Smooth muscle cell (in vitro differentiated cells): ENCODE measurements around the gene PER1. TPM values are rescaled to one million over a fixed set of nuclear protein-coding genes. Genes with fewer than 3 reads are reported as not detected.
A peak's percentile ranks its signal among the peaks of the same experiment; 100 is the strongest.

Experiments used
- DNase-seq: peaks from one replicate; lab custom pipeline; 2025; ENCODE audit not compliant: unreplicated experiment; lab: John Stamatoyannopoulos, UW
- H2AFZ ChIP-seq: fragments of 200-600 bp; sonication (generic); 2 replicates; pipeline ENCODE4 v1.6.0; 2016; ENCODE audit warnings: antibody characterized with exemption, low read depth, mild to moderate bottlenecking
- H3F3A ChIP-seq: fragments of 200-600 bp; sonication (generic); 2 replicates; pipeline ENCODE4 v1.6.0; 2017; ENCODE audit warnings: antibody characterized with exemption, low read depth
- H3K27ac ChIP-seq: fragments of 200-600 bp; sonication (generic); 2 replicates; pipeline ENCODE4 v1.5.1; 2016; ENCODE audit warnings: low read depth, mild to moderate bottlenecking
- H3K27me3 ChIP-seq: fragments of 200-600 bp; sonication (generic); 2 replicates; pipeline ENCODE4 v1.6.1; 2016; ENCODE audit warnings: low read depth, mild to moderate bottlenecking
- H3K36me3 ChIP-seq: fragments of 200-600 bp; sonication (generic); 2 replicates; pipeline ENCODE4 v1.5.1; 2016; ENCODE audit warnings: low read depth
- H3K4me1 ChIP-seq: fragments of 200-600 bp; sonication (generic); 2 replicates; pipeline ENCODE4 v1.5.1; 2016; ENCODE audit warnings: low read depth
- H3K4me2 ChIP-seq: fragments of 200-600 bp; sonication (generic); 2 replicates; pipeline ENCODE4 v1.6.0; 2016; ENCODE audit warnings: mild to moderate bottlenecking
- H3K4me3 ChIP-seq: fragments of 200-600 bp; sonication (generic); 2 replicates; pipeline ENCODE4 v1.5.1; 2016; ENCODE audit warnings: mild to moderate bottlenecking
- H3K79me2 ChIP-seq: fragments of 200-600 bp; sonication (generic); 2 replicates; pipeline ENCODE4 v1.6.0; 2016; ENCODE audit warnings: low read depth, mild to moderate bottlenecking
- H3K9ac ChIP-seq: fragments of 200-600 bp; sonication (generic); 2 replicates; pipeline ENCODE4 v1.6.0; 2016; ENCODE audit warnings: low read depth
- H3K9me3 ChIP-seq: fragments of 200-600 bp; sonication (generic); replicated peaks from 2 replicates; pipeline ENCODE4 v1.5.1; 2016; ENCODE audit warnings: low read depth
- H4K20me1 ChIP-seq: fragments of 200-600 bp; sonication (generic); 2 replicates; pipeline ENCODE4 v1.6.0; 2016; ENCODE audit warnings: low read depth
- WGBS: methylation state at CpG from one replicate; pipeline ENCODE4 v1.1.7; 2016; ENCODE audit warnings: low lambda C conversion rate; 5-methylcytosine and 5-hydroxymethylcytosine counted together
- polyA plus RNA-seq: library from polyadenylated mRNA; unstranded; fragments of >200 nt; fragmentation: Nextera tagmentation; extraction: Ambion mirVana; gene quantifications from 2 replicates; pipeline ENCODE4 v1.2.1, GENCODE V29; 2016
- total RNA-seq: library from RNA; depleted of rRNA; stranded (reverse); fragments of >200 nt; gene quantifications from 2 replicates; pipeline ENCODE4 v1.2.3, GENCODE V29; 2014
- TF ChIP-seq, protein P1 (sequence below): fragments of 200-600 bp; sonication (generic); IDR thresholded peaks from 2 replicates; pipeline ENCODE4 v1.5.1; 2017; ENCODE audit warnings: borderline replicate concordance, mild to moderate bottlenecking, antibody characterized with exemption; ENCODE audit not compliant: insufficient read depth, poor library complexity, severe bottlenecking

The PER1 gene
- total and polyA plus RNA-seq, 2 experiments from 2014 or later = 29.0 to 55.2 TPM

DNA sequence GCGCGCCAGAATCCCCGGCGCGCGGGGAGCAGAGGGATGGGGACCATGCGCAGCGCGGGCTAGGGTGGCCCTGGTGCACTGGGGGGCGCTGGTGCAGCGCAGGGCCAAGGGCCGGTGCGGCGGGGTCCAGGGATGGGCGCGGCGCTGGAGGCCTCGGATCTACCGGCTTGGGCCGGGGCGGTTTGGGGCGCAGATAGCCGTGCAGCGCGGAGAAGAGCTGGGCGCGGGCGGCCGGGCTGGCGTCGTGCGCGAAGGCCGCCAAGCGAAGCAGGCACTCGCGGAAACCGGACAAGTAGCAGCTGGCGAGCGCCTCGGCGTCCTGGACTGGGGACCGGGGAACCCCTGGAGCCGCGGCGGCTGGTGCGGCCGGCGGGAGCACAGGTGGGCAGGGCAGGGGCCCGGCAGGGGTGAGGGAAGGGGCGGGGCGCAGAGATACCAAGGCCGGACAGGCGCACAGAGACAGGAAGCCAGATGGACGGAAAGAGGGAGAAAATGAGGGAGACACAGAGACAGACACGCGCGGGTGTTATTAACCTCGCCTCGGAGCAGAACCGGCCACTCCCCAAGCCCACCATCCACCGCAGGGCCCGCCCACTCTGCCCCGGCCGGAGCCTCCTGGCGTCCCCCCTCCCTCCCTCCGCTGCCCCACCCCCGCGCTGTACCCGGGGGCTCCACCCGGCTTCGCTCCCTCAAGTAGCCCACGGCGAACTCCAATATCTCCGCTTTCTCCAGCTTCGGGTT, 30.4 kb downstream of the PER1 start:
- peak; percentile 29 for DNase-seq
- Histone ChIP-seq H3F3A (peaks cover 16% of the 10 kb centered on the region), H3K4me1 (peaks cover 22% of the 10 kb centered on the region), H3K79me2 (no peaks in the 10 kb centered on the region), H3K27ac (no peak overlapping the region), H3K4me2 (peak overlapping the region; percentile 89), H3K9me3 (no peaks in the 10 kb centered on the region), H3K27me3 (peaks cover 36% of the 10 kb centered on the region), H2AFZ (peak overlapping the region; percentile 69), H3K9ac (no peak overlapping the region), H4K20me1 (peaks cover 9% of the 10 kb centered on the region), H3K36me3 (no peaks in the 10 kb centered on the region), H3K4me3 (peak overlapping the region; percentile 59)
- WGBS = under 1% methylated on average over 39 of the region's 76 CpGs
- TF ChIP-seq, protein P1, sequence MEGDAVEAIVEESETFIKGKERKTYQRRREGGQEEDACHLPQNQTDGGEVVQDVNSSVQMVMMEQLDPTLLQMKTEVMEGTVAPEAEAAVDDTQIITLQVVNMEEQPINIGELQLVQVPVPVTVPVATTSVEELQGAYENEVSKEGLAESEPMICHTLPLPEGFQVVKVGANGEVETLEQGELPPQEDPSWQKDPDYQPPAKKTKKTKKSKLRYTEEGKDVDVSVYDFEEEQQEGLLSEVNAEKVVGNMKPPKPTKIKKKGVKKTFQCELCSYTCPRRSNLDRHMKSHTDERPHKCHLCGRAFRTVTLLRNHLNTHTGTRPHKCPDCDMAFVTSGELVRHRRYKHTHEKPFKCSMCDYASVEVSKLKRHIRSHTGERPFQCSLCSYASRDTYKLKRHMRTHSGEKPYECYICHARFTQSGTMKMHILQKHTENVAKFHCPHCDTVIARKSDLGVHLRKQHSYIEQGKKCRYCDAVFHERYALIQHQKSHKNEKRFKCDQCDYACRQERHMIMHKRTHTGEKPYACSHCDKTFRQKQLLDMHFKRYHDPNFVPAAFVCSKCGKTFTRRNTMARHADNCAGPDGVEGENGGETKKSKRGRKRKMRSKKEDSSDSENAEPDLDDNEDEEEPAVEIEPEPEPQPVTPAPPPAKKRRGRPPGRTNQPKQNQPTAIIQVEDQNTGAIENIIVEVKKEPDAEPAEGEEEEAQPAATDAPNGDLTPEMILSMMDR = peak; percentile 33

DNA sequence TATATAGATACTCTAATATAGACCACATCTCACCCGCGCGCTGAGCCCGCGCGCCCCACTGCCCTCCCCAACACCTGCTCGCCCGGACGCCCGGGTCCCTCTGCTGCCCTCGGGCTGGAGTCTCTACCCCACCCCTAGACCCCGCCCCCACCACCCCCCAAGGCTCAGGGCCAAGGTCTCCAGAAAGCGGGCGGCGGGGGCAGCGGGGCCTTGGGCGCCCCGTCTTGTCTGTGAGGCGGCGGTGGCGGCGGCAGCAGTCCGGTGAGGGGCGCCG, 30.9 kb downstream of the PER1 start:
- Histone ChIP-seq H3K9ac (no peak overlapping the region), H3K4me2 (peak overlapping the region; percentile 89), H3K27me3 (peaks cover 41% of the 10 kb centered on the region), H3K36me3 (no peaks in the 10 kb centered on the region), H3K9me3 (no peaks in the 10 kb centered on the region), H3K4me1 (peaks cover 22% of the 10 kb centered on the region), H3K4me3 (peak overlapping the region; percentile 59), H3K79me2 (no peaks in the 10 kb centered on the region), H3F3A (peaks cover 13% of the 10 kb centered on the region), H3K27ac (no peak overlapping the region), H4K20me1 (peaks cover 9% of the 10 kb centered on the region), H2AFZ (no peak overlapping the region)
- DNase-seq = no peak
- TF ChIP-seq, protein P1 = no peak
- WGBS = 4% methylated on average over 13 of the region's 25 CpGs

DNA sequence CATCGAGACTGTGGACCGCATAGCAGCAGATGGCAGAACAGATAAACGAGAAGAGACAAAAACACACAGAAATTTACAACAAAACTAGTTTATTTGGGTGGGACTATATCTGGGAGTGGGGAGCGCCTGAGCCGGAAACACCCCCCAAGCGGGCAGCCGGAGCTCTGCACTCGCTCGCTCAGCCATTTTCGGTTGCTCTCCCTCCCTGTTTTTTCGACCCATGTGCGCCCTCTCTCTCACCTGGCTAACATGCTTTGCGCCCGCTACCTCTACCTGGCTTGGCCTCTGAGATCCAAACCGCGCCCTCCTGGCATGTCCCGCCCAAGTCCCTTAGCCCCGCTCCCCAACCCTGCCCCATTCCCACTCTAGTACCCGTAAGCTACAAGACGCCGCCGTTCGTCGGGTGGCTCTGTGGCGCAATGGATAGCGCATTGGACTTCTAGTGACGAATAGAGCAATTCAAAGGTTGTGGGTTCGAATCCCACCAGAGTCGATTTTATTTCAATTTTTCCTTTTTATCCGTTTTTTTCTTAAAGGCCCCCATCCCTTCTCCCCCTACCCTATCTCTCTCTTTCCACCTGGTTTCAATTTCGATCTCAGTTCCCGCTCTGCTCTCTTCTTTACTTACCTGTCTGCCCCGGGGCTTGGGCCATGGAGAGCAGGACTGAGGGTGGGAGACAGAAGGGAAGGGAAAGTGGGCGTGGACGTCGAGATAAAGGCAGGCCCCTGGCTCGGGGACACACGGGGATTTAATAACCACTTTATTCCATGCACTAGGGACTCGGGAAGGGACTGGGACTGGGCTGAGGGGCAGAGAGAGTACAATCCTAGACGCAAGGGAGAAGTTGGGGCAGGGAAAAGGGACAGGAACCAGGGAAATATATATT, 31.4 kb downstream of the PER1 start:
- Histone ChIP-seq H3K79me2 (no peaks in the 10 kb centered on the region), H3F3A (peaks cover 13% of the 10 kb centered on the region), H3K4me3 (peak overlapping the region; percentile 59), H3K27ac (no peak overlapping the region), H2AFZ (peak overlapping the region; percentile 3), H4K20me1 (peaks cover 9% of the 10 kb centered on the region), H3K9ac (no peak overlapping the region), H3K36me3 (no peaks in the 10 kb centered on the region), H3K4me1 (peaks cover 22% of the 10 kb centered on the region), H3K27me3 (peaks cover 47% of the 10 kb centered on the region), H3K4me2 (peak overlapping the region; percentile 89), H3K9me3 (no peaks in the 10 kb centered on the region)
- TF ChIP-seq, protein P1 = peak; percentile 22
- WGBS = 1% methylated on average over 40 of the region's 40 CpGs
- peak; percentile 52 for DNase-seq
